ENCODE results near the gene MAPK10.

DNA sequence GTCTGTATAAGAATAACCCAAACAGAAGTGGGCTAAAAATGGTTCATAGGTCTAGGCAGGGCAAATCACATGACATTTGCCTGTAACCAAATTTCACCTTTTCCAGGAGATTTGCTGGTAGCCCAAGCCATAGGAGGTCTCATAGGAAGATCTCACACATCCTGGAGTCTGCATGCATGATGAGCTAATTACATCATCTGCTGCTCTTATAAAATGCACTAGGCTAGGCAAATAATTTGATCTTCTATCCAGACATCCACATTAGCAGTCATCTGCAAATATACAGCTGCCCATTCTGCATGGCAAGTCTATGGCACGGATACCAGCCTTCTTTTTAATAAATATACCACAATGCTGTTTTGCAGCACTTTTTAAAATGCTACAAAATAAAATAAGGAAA is 87.2 kb downstream of the MAPK10 start:
- no peak for TF ChIP-seq POLR2AphosphoS5 (IDR thresholded peaks at IDR 0.05)
- TF ChIP-seq, protein P1, sequence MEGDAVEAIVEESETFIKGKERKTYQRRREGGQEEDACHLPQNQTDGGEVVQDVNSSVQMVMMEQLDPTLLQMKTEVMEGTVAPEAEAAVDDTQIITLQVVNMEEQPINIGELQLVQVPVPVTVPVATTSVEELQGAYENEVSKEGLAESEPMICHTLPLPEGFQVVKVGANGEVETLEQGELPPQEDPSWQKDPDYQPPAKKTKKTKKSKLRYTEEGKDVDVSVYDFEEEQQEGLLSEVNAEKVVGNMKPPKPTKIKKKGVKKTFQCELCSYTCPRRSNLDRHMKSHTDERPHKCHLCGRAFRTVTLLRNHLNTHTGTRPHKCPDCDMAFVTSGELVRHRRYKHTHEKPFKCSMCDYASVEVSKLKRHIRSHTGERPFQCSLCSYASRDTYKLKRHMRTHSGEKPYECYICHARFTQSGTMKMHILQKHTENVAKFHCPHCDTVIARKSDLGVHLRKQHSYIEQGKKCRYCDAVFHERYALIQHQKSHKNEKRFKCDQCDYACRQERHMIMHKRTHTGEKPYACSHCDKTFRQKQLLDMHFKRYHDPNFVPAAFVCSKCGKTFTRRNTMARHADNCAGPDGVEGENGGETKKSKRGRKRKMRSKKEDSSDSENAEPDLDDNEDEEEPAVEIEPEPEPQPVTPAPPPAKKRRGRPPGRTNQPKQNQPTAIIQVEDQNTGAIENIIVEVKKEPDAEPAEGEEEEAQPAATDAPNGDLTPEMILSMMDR (IDR thresholded peaks at IDR 0.05) = no peak

Data from prostate gland (tissue), 2 donors.